Iris pigment epithelial cell (primary cell): ENCODE results near the gene DGCR6L.
"Not testable (repeated sequence)": the region's sequence is repeated elsewhere in the genome, so short reads cannot be mapped to it uniquely, and the experiment has no call there.

Source experiments
- DNase-seq: peaks from one replicate; pipeline ENCODE4 v3.0.0-alpha.2; 2011; ENCODE audit warnings: low read depth

DGCR6L gene

GRCh38 chr22:20275836-20276235, 44.0 kb downstream of the DGCR6L start:
- DNase-seq = no peak

DNA sequence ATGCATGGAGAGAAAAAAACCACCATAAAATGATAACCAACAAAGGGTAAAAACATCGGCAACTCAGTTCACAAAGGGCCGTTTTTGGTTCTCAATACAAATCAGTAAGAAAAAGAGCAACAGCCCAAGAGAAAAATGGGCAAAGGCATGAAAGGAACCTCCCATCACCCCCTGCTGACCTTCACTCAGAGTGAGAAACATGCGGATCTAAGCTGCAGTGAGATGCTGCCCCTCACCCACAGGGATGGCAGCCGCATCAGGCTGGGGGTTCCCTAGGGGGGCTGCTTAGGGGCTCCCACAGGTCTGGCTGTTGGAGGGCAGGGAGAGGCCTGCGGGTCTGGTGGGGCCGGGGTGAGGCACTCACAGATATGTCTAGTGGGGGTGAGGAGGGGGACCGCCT, 44.5 kb downstream of the DGCR6L start:
- DNase-seq = not testable (repeated sequence)

- not testable (repeated sequence) for DNase-seq
Observed at GRCh38 chr22:20274374-20274773, 45.5 kb downstream of the DGCR6L start.

- no peak for DNase-seq
Observed at GRCh38 chr22:20273758-20274181, 46.1 kb downstream of the DGCR6L start.

GRCh38 chr22:20272700-20273099, 47.2 kb downstream of the DGCR6L start:
- no peak for DNase-seq

- no peak for DNase-seq
Observed at GRCh38 chr22:20272174-20272573, 47.7 kb downstream of the DGCR6L start.

DNA sequence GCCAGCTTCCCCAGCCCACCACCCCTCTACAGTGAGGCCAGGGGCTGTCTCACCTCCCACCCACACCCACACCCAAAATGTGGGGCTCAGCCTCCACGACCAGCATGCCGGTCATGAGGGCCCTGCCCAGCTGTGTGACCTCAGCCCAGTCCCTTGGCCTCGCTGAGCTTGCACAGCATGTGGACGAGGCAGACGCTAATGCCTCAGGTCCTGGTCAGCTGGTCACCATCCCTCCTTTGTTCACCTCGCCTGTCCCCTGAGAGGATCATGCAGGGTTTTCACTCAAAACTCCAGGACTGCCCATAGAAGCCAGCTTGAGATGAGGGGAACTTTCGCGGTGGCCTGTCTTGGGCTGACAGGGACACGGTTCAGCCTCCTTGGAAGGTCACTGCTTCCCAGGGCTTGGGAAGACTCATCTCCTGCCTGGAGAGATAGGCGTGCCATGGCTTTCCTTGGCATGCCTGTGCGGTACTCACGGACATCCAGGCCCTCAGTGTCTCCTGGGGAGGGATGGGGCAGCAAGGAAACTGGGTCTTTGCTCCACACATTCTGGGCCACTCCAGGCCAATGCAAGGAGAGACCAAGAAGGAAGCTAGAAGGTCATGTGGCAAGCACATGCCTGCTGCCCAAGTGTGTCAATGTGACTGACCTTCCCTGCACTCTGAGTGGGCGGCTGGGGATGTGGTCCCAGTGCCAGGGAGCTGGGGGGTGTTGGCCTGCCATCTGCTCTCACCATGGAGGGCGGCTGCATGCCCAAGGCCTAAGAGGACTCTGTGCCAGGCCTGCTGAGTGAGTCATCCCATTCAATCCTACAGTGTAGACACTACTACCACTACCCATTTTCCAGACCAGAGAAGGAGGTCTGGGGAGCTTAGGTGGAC, 48.5 kb downstream of the DGCR6L start:
- no peak for DNase-seq

- not testable (repeated sequence) for DNase-seq
Observed at GRCh38 chr22:20270190-20271113, 49.4 kb downstream of the DGCR6L start.

DNA sequence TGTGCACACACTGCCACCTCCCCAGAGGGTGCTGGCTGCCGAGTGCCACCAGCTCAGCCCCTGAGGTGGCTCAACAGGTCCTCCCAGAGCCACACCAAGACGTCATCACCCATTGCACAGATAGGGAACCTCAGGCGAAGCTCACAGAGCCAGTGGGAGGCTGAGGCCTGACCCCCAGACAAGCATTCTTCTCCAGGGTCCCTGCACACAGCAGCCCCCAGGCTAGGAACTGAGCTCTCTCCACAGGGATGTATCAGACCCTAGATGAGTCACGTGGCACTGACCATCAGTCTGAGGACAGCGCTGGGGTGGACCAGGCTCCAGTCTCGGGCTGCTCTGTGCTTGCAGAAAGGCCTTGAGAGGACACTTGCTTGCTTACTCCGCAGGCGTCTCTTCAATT, 50.2 kb downstream of the DGCR6L start:
- not testable (repeated sequence) for DNase-seq

GRCh38 chr22:20269201-20269600, 50.7 kb downstream of the DGCR6L start:
- DNase-seq = not testable (repeated sequence)

- DNase-seq = peak; percentile 38
Observed at GRCh38 chr22:20268279-20269012, 51.4 kb downstream of the DGCR6L start, which contains the start of gene RTN4R. Gene RTN4R, minus strand, starts transcription at chr22:20268318. Its CDS starts 226 bp downstream, at chr22:20268092.

DNA sequence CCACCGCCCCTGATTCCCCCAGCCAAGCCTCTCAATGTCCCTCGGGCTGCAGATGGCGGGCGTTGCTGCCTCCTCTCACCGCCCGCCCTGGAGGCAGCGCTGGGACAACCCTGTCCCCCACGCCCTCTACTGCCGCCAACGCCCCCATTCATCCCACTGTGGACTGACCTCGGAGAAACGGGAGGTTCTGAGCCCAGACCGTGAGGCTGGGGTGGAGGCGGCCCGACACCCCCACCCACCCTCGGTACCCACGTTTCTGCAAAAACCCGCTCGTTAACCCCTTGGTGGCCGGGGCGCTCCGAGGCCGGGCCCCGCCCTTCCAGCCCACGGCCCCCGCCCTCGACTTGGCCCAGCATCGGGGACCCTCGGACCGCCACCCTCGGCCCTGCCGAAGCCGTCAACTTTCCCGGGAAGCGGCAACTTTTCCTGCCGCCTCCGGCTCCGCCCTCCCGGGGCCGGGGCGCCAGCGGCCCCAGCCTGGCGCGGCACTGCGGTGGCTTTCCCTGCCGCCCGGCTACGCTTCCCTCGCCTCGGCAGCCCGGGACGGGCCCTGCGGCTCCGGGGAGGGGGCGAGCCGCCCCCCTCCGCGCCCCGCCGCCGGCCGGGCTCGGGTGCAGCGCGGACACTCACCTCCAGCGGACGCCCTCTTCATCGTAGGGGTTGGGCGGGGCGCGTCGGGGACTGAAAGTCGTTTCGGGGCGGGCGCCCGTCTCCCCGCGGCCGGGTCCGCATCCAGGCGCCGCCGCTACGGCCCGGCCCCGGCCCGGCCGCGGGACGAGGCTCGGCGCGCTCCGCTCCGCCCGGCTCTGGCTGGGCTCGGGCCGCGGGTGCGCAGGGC, 52.2 kb downstream of the DGCR6L start:
- DNase-seq = no peak

DNA sequence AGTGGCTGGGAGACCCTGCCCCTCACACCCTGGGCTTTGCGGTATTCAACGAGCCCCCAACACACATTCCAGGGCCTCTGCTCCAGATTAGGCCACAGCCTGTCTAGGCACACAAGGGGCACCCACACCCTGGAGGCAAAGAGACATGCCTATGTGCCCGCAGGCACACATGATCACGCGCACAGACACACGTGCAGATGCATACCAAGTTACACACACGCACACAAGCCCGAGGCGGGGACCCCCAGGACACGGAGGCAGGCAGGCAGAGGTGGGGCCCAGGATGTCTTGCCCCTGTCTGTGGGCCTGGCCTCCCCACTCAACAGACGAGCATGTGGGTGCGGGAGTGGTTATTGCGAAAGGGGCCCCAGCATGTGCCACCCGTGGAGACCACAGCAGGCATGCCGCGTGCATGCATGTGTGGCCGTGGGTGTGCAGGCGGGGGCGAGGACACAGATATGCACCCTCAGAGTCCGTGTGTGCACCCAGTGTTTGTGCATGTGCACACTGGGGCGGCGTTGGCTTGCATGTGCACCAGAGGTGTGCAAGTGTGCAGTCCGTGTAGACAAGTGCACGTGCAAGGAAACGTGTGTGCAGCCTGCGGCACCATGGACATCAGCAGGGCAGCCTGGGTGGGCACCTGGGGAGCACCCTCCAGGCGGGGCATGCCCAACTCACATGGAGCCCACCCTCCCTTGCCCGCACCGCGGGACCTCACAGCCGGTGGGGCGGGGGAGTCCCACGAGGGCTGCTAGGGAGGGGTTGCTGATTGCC, 53.0 kb downstream of the DGCR6L start:
- DNase-seq = not testable (repeated sequence)

DNA sequence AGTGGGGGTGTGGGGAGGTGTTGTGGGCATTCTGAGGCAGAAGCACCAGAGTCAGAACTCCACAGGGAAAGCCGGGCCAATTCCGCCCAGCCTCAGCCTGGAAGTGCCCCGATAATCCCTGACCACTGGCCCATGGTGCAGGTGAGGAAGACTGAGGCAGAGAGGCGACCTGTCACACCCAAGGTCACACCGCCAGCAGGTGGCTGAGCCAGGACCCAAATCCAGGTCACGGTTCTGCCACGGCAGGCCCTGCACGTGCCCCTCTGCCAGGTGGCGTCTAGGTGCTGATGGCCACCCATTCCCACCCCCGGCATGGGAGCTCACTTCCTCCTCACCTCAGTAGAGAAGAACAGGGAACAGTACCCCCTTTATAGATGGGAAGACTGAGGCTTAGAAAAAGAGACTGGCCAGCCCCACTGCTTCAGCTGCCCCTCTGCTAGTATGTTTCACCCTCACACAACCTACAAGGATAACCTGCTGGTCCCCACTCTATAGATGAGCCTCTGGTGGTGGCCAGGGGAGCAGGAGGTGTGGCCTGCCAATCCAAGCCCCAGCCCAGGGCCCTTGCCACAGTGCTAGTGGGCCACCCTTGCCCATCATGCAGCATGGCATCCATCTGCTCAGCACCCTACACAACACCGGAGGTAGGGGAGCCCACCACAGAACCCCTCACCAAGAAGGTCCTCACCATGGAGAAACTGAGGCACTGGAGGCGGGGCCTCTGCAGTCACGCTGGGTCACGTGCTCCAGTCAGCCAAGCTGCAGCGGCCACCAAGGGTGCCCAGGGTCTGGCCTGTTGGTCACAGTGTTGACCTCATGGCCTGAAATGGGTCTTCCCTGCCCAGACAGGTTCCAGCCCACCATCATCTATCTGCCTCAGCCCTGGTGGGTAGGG, 53.8 kb downstream of the DGCR6L start:
- DNase-seq = not testable (repeated sequence)

- DNase-seq = no peak
Observed at GRCh38 chr22:20264614-20265452, 55.0 kb downstream of the DGCR6L start.
